NK-92 (cell line): ENCODE data around the gene S100A10.

Source experiments
- DNase-seq: peaks from one replicate; lab custom pipeline; 2025; ENCODE audit not compliant: unreplicated experiment; lab: John Stamatoyannopoulos, UW

S100A10 gene

GRCh38 chr1:151988405-151988923, 5.2 kb downstream of the S100A10 start:
- DNase-seq, result no peak

GRCh38 chr1:151986501-151987190, 7.0 kb downstream of the S100A10 start:
- DNase-seq, result no peak

- no peak for DNase-seq
These were observed 7.9 kb downstream of the S100A10 start for GRCh38 chr1:151985768-151986167.

- DNase-seq, result no peak
These were observed 8.4 kb downstream of the S100A10 start for GRCh38 chr1:151985270-151985669.

GRCh38 chr1:151984313-151984956, 9.2 kb downstream of the S100A10 start:
- DNase-seq, result no peak

GRCh38 chr1:151982300-151983005, 11.2 kb downstream of the S100A10 start:
- no peak for DNase-seq

GRCh38 chr1:151981178-151981525, 12.5 kb downstream of the S100A10 start:
- DNase-seq, result no peak

GRCh38 chr1:151980287-151981177, 13.1 kb downstream of the S100A10 start:
- no peak for DNase-seq

- no peak for DNase-seq
These were observed 14.7 kb downstream of the S100A10 start for GRCh38 chr1:151978922-151979321.

GRCh38 chr1:151977662-151978230, 15.9 kb downstream of the S100A10 start:
- DNase-seq, result no peak

GRCh38 chr1:151976858-151977257, 16.8 kb downstream of the S100A10 start:
- no peak for DNase-seq

GRCh38 chr1:151976015-151976343, 17.7 kb downstream of the S100A10 start:
- no peak for DNase-seq

GRCh38 chr1:151975311-151976014, 18.2 kb downstream of the S100A10 start:
- DNase-seq, result no peak

- DNase-seq, result no peak
These were observed 21.0 kb downstream of the S100A10 start for GRCh38 chr1:151972542-151973248.

GRCh38 chr1:151970626-151971025, 23.0 kb downstream of the S100A10 start:
- DNase-seq, result no peak

GRCh38 chr1:151970128-151970527, 23.5 kb downstream of the S100A10 start:
- no peak for DNase-seq

- DNase-seq, result no peak
These were observed 24.8 kb downstream of the S100A10 start for GRCh38 chr1:151968791-151969399.

- no peak for DNase-seq
These were observed 25.6 kb downstream of the S100A10 start for GRCh38 chr1:151968058-151968457.

GRCh38 chr1:151967091-151967490, 26.6 kb downstream of the S100A10 start:
- DNase-seq, result no peak
